T-helper 2 cell treated with Interferon-gamma antibody and Interleukin-4, amounts not matched to agents 5 μg/mL and 100 μg/mL, for 36 hours (primary cell): ENCODE results near the gene PIK3R6.
A peak's percentile ranks its signal among the peaks of the same experiment; 100 is the strongest.

Experiments used
- DNase-seq: peaks from one replicate; pipeline ENCODE4 v3.0.0; 2021; ENCODE audit warnings: low spot score
- H3K27ac Mint-ChIP-seq: one replicate; pipeline ENCODE4 v1.8.0; 2021; ENCODE audit warnings: mild to moderate bottlenecking, mixed read lengths
- H3K27me3 Mint-ChIP-seq: one replicate; pipeline ENCODE4 v1.8.0; 2021; ENCODE audit warnings: low read depth, mixed read lengths
- H3K36me3 Mint-ChIP-seq: one replicate; pipeline ENCODE4 v1.8.0; 2021; ENCODE audit warnings: low read depth, mixed read lengths
- H3K4me1 Mint-ChIP-seq: one replicate; pipeline ENCODE4 v1.8.0; 2021; ENCODE audit warnings: low read depth, mixed read lengths
- H3K4me3 Mint-ChIP-seq: one replicate; pipeline ENCODE4 v1.8.0; 2022; ENCODE audit warnings: mild to moderate bottlenecking, moderate library complexity, mixed read lengths
- H3K9me3 Mint-ChIP-seq: one replicate; pipeline ENCODE4 v1.8.0; 2021; ENCODE audit warnings: mixed read lengths

The PIK3R6 gene

DNA sequence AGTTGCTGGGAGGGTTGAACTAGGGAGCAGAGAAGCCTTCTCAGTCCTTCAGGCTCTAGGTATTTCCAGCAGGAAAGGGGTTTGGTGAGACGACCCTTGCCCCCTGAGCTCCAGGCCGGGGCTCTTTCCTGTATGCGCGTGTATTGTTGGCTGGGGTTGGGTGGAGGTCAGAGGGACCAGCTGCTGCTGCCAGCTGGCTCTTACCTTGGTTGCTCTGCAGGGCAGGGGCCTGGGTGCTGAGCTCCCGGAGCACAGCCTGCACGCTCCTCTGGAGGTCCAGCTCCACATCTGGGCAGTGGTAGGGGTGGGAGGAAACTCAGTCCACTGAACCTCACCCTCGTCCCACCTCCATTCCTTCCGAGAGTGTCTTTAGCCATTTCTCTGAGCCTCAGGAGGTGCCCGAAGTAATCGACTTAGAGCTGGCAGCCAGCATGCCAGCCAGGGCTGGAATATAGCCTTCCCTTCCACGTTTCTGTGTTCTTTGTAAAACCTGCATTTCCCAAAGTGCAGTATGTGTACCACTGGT is 28.0 kb downstream of the PIK3R6 start:
- no peak for DNase-seq
- H3K36me3 Mint-ChIP-seq: peaks cover 28% of the 10 kb centered on the region
- no peak overlapping the region for H3K27ac Mint-ChIP-seq
- H3K4me1 Mint-ChIP-seq: peaks cover 2% of the 10 kb centered on the region
- H3K4me3 Mint-ChIP-seq: no peak overlapping the region
- H3K27me3 Mint-ChIP-seq: no peaks in the 10 kb centered on the region
- H3K9me3 Mint-ChIP-seq: no peaks in the 10 kb centered on the region

DNA sequence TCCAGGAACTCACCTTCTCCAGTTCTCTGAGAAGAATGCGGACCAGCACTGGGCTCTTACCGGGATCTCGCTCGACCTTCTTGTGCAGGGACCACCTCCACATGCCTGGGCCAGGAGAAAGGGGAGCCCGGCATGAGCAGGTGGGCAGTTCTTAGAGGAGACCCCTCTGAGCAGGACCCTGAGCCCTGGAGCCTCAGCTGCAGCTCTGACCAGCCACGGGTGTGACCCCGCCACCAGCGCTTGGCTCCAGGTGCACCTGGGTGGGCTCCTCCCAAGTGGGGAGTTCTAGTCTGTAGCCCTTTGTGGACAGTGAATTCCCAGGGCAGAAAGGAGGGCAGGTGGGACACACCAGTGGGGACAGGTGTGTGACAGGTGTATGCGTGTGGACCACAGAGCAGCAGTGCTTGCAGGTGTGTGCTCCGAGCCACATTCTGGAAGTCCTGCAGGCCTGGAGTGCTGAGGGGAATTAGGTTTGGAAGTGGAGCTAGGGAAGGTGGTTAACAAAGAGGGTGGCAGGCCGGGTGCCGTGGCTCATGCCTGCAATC is 28.9 kb downstream of the PIK3R6 start:
- H3K27me3 Mint-ChIP-seq: no peaks in the 10 kb centered on the region
- H3K4me3 Mint-ChIP-seq: no peak overlapping the region
- no peak overlapping the region for H3K27ac Mint-ChIP-seq
- H3K9me3 Mint-ChIP-seq: no peaks in the 10 kb centered on the region
- H3K4me1 Mint-ChIP-seq: peaks cover 2% of the 10 kb centered on the region
- DNase-seq: no peak
- peaks cover 31% of the 10 kb centered on the region for H3K36me3 Mint-ChIP-seq

DNA sequence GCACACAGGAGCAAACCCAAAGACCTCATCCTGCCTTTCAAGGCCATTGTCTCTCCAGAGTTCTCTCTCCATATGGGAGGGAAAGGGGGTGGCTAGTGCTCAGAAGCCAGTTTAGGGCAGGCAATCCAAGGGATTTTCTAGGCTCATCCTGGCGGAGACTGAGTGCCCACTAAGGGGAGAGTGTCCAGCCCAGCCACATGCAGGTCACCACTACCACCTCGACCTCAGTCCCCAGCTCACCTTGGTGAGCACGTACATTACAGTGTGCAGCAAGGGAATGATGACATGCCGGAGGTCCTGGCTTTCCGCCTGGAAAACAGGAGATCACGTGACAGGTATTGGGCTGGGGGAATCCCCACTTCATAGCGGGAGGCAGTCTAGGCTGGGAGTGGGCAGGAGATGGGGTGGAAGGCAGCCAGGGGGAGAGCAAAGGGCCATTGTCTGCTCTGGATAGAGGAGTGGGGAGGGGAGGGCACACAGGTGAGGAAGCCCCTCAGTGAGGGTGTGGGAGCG is 29.9 kb downstream of the PIK3R6 start:
- H3K36me3 Mint-ChIP-seq: peaks cover 29% of the 10 kb centered on the region
- no peak overlapping the region for H3K27ac Mint-ChIP-seq
- no peak for DNase-seq
- no peaks in the 10 kb centered on the region for H3K4me1 Mint-ChIP-seq
- no peaks in the 10 kb centered on the region for H3K9me3 Mint-ChIP-seq
- no peaks in the 10 kb centered on the region for H3K27me3 Mint-ChIP-seq
- no peak overlapping the region for H3K4me3 Mint-ChIP-seq

DNA sequence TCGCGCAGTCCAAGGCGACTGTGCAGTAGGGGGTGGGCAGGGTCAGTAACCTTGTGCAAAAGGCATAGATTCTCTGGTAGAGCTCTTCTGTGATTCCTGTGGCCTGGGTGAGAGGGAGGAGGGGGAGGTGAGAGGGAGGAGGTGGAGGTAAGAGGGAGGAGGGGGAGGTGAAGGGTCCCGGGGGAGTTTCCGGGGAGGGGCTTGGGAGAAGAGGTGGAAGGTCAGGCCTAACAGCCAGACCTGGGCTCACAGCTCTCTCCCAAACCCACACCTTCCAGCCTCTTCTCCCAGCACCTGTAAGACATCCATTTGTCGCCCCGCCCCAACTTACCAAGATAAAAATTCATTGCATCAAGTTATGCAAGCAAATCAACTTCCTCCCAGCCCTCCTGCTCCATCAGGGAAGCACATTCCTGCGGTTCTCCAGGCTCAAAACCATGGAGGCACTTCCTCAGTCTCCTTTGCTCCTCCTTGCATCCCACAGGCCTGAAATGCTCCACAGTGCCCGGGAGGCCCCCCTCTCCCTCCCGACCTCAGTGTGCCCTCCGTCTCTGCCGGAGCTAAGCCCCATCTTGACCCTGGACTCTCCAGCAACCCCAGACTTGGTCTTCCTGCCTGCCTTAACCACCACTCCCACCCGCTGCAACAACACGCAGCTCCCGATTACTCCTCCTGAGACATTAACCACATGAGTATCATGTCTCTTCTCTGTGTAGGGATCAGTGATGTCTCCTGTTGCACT is 30.5 kb downstream of the PIK3R6 start:
- no peak overlapping the region for H3K4me3 Mint-ChIP-seq
- DNase-seq: no peak
- no peak overlapping the region for H3K27ac Mint-ChIP-seq
- peaks cover 29% of the 10 kb centered on the region for H3K36me3 Mint-ChIP-seq
- H3K9me3 Mint-ChIP-seq: no peaks in the 10 kb centered on the region
- H3K27me3 Mint-ChIP-seq: no peaks in the 10 kb centered on the region
- no peaks in the 10 kb centered on the region for H3K4me1 Mint-ChIP-seq

DNA sequence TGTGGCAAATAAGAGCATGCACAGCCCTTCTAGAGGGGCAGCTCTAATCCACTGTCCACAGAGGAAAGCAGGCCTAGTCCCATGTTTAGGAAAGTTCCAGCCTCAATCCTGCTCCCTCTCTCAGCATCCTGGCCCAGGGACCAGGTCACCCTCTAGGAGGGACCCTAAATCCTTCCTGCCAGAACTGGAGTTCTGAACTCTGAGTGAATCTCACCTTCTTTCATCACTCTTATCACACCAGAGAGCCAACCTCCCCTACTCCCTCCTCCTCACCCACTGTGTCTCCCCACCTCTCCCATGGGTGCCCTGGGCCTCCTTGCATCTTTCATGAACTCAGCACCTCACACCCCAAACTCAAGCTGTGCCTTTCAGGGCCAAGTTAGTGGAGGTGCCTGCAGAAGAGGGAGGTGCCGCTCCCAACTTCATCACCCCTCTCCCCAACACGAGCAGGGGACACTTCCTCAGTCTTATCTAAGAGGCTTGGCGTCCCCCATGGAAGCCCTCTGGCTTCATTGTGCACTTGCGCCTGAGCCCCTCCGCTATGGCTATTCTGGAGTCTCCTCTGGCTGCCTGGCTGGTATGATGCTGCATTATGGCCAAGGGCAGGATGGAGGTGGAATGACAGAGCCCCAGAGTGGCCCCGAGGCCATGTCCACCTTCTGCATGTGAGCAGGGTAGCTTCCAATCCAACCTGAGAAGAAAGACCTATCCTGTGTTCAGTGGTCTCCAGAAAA is 31.7 kb downstream of the PIK3R6 start:
- Mint-ChIP-seq H3K9me3 (no peaks in the 10 kb centered on the region), H3K27me3 (no peaks in the 10 kb centered on the region), H3K4me3 (no peak overlapping the region), H3K4me1 (no peaks in the 10 kb centered on the region), H3K36me3 (peaks cover 27% of the 10 kb centered on the region), H3K27ac (no peak overlapping the region)
- DNase-seq: no peak

DNA sequence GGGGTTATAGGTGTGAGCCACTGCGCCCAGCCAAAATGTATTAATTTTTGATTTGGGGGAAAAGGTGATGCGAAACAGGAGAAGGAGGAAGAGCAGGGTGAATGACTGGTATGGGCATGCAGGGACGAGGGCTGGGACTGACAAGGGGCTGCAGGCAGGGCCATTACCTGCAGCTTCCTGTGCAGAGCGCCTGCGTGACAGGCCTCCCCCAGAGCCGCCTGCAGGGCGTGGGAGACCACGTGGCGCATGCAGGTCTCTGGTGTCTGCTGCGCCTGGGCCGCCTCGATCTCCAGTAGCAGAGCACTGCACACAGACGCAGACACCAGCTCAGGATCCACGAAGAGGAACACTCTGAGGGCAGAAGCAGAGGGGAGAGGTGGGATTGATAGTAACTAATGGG is 32.4 kb downstream of the PIK3R6 start:
- Mint-ChIP-seq H3K27ac (no peak overlapping the region), H3K4me1 (no peaks in the 10 kb centered on the region), H3K27me3 (no peaks in the 10 kb centered on the region), H3K4me3 (no peak overlapping the region), H3K36me3 (peaks cover 27% of the 10 kb centered on the region), H3K9me3 (no peaks in the 10 kb centered on the region)
- no peak for DNase-seq

DNA sequence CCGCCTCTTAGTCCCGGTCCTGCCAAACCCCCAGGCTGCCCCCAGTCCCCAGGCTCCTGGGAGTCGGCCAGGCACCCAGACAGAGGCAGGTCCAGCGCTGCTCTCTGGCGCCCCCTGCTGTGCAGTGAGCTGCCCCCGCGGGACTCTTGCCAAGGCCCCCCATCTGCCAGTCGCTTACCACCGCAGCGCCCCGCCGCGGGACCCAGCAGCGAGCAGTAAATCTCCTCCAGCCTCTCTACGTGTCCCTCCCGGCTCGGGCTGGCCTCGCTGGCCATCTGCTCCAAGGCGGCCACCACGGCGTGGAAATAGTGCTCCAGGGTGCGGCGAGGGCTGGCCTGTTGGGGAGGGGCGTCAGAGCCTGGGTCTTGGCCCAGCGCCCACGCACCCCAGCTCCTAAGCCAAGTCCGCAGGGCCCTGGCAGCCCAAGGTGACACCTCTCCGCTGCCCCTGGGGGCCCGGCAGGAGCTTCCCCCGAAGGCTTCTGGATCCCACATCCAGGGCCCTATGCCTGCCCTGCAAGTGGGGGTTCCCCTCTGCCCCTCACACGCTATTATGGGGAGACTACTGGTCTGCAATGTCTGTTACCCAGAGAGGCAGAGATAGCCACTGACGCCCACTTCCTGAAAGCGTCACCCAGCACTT is 34.6 kb downstream of the PIK3R6 start:
- peak; percentile 14 for DNase-seq
- no peak overlapping the region for H3K27ac Mint-ChIP-seq
- H3K4me1 Mint-ChIP-seq: no peaks in the 10 kb centered on the region
- H3K9me3 Mint-ChIP-seq: no peaks in the 10 kb centered on the region
- H3K36me3 Mint-ChIP-seq: peaks cover 24% of the 10 kb centered on the region
- H3K4me3 Mint-ChIP-seq: no peak overlapping the region
- no peaks in the 10 kb centered on the region for H3K27me3 Mint-ChIP-seq

DNA sequence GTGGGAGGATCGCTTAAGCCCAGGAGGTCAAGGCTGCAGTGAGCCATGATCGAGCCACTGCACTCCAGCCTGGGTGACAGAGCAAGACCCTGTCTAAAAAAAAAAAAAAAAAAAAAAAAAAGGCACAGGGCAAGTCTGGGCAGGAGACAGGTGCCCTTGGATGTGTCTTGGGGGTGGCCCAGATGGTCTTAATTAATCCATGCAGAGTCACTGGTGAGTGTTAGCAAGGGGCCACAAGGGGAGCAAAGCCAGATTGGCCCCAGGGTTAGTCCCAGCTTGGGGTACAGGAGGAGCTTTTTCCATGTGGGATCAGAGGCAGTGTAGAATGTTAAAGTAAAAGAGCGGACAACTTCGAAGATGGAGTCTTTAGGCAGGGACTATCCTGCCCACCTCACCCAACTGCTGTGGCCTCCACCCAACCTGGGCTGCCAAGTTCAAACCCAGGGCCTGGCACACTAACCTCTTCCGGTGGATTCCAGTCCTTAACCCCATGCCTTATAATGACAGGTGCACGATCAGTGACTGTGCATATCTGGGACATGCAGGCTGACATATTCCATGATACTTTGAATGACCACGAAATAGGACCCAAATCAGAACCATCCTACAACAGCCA is 36.1 kb downstream of the PIK3R6 start:
- no peaks in the 10 kb centered on the region for H3K4me1 Mint-ChIP-seq
- H3K27ac Mint-ChIP-seq: no peak overlapping the region
- no peaks in the 10 kb centered on the region for H3K9me3 Mint-ChIP-seq
- H3K27me3 Mint-ChIP-seq: no peaks in the 10 kb centered on the region
- DNase-seq: no peak
- peaks cover 20% of the 10 kb centered on the region for H3K36me3 Mint-ChIP-seq
- no peak overlapping the region for H3K4me3 Mint-ChIP-seq

DNA sequence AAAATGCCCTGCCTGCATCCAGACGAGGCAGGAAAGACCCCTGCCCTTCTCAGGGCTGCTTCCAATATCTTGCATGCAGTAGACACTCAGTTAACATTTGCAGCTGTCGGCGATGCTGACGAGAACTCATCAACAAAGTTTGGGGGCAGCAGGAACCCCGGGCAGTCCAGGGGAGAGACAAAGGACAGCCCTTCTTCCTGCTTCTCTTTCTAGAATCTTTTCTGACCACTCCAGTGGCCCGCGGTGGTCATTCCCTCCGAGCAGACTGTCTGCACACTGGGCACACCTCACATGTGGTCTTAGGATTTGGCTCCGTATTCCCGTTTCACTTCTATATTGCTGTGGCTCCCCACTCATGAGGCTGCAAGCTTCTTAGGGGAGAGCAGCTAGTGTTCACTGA is 37.3 kb downstream of the PIK3R6 start:
- peaks cover 3% of the 10 kb centered on the region for H3K9me3 Mint-ChIP-seq
- no peak for DNase-seq
- no peak overlapping the region for H3K27ac Mint-ChIP-seq
- no peaks in the 10 kb centered on the region for H3K27me3 Mint-ChIP-seq
- H3K4me3 Mint-ChIP-seq: no peak overlapping the region
- peaks cover 14% of the 10 kb centered on the region for H3K36me3 Mint-ChIP-seq
- no peaks in the 10 kb centered on the region for H3K4me1 Mint-ChIP-seq

DNA sequence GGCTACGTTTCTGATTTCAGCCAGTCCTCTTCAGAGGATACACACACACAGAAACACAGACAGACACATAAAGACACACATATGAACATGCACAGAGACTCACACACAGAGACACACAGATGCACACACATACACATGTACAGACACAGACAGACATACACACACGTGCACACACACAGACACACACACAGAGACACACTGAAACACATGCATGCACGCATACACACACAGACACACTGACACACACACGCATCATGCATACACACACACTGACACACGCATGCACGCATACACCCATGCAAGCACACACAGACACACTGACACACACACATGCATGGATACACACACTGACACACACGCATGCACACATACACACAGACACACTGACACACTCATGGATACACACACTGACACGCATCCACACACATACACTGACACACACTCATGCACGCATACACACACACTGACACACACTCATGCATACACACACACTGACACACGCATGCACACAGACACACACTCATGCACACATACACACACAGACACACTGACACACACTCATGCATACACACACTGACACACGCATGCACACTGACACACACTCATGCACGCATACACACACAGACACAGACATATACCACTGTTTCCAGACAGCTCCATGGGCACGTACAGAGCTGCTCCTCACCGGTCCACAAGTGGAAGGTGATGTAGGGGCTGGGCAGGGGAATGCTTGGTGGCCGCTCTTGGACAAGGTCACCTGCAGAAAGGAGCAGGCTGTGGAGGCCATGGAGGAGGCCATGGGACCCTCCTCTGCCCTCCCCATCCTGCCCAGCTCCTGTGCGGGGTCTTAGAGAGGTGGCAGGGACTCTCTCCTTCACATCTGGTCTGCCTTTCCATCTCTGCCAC is 38.2 kb downstream of the PIK3R6 start:
- H3K4me3 Mint-ChIP-seq: no peak overlapping the region
- peaks cover 11% of the 10 kb centered on the region for H3K9me3 Mint-ChIP-seq

DNA sequence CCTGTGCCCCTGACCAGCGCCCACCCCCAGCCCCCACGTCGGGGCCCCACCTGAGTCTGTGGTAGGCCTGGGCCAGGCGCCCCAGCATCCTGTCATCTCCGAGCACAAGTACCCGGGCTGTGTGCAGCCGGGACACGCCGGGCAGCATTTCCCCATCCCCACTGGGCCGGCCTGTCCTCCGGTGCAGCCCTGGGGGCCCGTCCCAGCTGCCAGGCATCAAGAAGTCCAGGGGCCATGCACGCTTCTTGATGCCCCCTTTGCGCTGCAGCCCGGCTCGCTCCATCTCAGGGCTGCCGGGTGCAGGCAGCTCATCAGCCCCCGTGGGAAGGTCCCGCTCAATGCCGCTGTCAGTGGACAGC is 39.0 kb downstream of the PIK3R6 start:
- no peak overlapping the region for H3K27ac Mint-ChIP-seq
- H3K4me1 Mint-ChIP-seq: no peaks in the 10 kb centered on the region
- no peaks in the 10 kb centered on the region for H3K27me3 Mint-ChIP-seq
- peaks cover 11% of the 10 kb centered on the region for H3K36me3 Mint-ChIP-seq
- peaks cover 12% of the 10 kb centered on the region for H3K9me3 Mint-ChIP-seq
- DNase-seq: no peak
- H3K4me3 Mint-ChIP-seq: no peak overlapping the region

More for the DNA sequence above, 38.2 kb downstream of the PIK3R6 start:
- no peaks in the 10 kb centered on the region for H3K27me3 Mint-ChIP-seq
- H3K27ac Mint-ChIP-seq: no peak overlapping the region
- no peak for DNase-seq
- H3K36me3 Mint-ChIP-seq: peaks cover 14% of the 10 kb centered on the region
- H3K4me1 Mint-ChIP-seq: no peaks in the 10 kb centered on the region

DNA sequence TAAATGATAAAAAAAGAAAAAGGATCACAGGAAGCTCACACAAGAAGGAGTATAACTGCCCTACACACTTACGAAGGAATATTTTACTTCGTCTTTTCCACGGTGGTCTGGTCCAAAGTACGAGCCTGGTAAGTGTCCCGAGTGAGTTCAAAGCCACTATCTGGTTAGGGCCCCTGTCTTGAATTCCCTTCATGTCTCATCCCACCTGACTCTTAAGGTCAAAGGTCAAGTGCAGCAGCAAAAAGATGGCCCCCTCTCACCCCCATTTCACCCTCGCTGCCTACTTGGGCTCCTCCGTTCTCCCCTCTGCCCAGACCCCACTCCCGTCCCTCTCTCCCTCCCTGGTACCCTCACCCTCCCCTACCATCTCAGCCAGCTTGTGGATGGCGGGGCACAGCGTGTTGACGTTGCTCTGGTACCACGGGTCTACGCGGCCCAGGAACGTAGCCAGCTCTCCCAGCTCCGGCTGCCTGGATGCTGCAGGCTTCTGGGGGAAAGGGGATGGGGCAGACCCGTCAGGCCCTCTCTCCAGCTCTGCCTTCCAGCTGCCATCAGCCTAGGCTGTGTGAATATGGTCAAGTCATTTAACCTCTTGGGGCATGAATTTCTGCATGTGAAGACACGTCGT is 40.6 kb downstream of the PIK3R6 start:
- no peaks in the 10 kb centered on the region for H3K27me3 Mint-ChIP-seq
- no peak overlapping the region for H3K27ac Mint-ChIP-seq
- peaks cover 21% of the 10 kb centered on the region for H3K36me3 Mint-ChIP-seq
- peaks cover 12% of the 10 kb centered on the region for H3K9me3 Mint-ChIP-seq
- no peak overlapping the region for H3K4me3 Mint-ChIP-seq
- H3K4me1 Mint-ChIP-seq: no peaks in the 10 kb centered on the region
- no peak for DNase-seq
